SK-N-SH treated with all-trans-retinoic acid at 6 μM for 48 hours (cell line): ENCODE data around the gene ARID3B.

ENCODE experiments used
- CREB5 ChIP-seq: fragments of 250-450 bp; sonication (Bioruptor Pico); IDR thresholded peaks from 2 replicates; pipeline ENCODE4 v1.5.1; 2020; ENCODE audit warnings: low read depth, mild to moderate bottlenecking, moderate library complexity
- OSR1 ChIP-seq: fragments of 250-450 bp; sonication (Bioruptor Pico); IDR thresholded peaks from 2 replicates; pipeline ENCODE4 v1.8.0; 2022; ENCODE audit warnings: moderate library complexity, mild to moderate bottlenecking, inconsistent platforms
- RARB ChIP-seq: fragments of 250-450 bp; sonication (Bioruptor Pico); IDR thresholded peaks from 2 replicates; pipeline ENCODE4 v1.8.0; 2021; ENCODE audit warnings: mild to moderate bottlenecking, moderate library complexity
- SNAI2 ChIP-seq: fragments of 250-450 bp; sonication (Bioruptor Pico); IDR thresholded peaks from 2 replicates; pipeline ENCODE4 v1.5.0; 2020; ENCODE audit warnings: mild to moderate bottlenecking, moderate library complexity
- ZFP3 ChIP-seq: fragments of 250-450 bp; sonication (Bioruptor Pico); IDR thresholded peaks from 2 replicates; pipeline ENCODE4 v1.5.0; 2020; ENCODE audit warnings: mild to moderate bottlenecking, moderate library complexity
- ZFP30 ChIP-seq: fragments of 450-650 bp; formaldehyde crosslinking; IDR thresholded peaks from 2 replicates; pipeline ENCODE4 v1.5.0; 2022; ENCODE audit warnings: mild to moderate bottlenecking, moderate library complexity

- no peak for TF ChIP-seq RARB
- TF ChIP-seq SNAI2 (CRISPR knock-in tag), result no peak
- no peak for TF ChIP-seq OSR1 (CRISPR knock-in tag)
- no peak for TF ChIP-seq CREB5 (CRISPR knock-in tag)
- no peak for TF ChIP-seq ZFP3 (CRISPR knock-in tag)
- no peak for TF ChIP-seq ZFP30 (CRISPR knock-in tag)
Measured at GRCh38 chr15:74519311-74519710, 21.7 kb upstream of the ARID3B start.
